GM19238 (cell line): Measurements from ENCODE around the gene CYP27A1.
A peak's percentile ranks its signal among the peaks of the same experiment; 100 is the strongest.
"Not testable (repeated sequence)": the region's sequence is repeated elsewhere in the genome, so short reads cannot be mapped to it uniquely, and the experiment has no call there.

ENCODE experiments used
- DNase-seq: peaks from one replicate; pipeline ENCODE4 v3.0.0; 2011; ENCODE audit warnings: low spot score; ENCODE audit not compliant: insufficient read length

CYP27A1 gene

DNA sequence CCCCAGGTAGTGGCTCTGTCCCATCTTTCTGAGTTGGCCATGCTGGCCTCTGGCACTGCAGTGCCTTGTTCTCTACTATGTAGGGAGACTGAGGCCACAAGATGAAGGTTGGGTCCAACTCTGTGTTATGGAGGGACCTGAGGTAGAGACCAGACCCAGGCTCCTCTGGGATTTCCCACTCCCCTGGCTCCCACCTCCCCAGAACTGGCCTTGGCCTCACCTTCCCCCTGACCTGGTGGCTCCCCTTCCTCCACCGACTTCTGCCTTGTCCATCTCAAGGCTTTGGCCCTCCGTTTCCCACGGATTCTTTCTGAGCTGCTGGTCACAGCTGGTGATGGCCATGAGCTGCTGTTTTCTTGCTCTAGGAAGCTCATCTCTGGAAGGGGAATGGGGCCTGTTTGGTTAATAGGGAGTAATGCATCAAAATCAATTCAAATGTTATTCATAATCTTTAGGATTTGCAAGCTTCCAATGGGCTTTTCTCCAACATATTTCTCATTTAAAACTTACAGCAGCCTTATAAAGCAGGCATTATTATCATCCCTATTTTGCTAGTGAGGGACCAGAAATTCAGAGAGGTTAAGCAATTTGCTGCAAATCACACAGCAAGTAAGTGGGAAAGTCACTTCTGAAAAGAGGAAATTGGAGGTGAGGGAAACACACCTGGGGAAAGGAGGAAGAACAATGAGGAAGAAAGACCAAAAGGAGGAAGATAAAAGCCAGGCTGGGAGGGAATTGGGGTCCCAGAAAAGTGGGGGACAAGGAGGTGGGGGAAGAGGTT, 48.8 kb downstream of the CYP27A1 start:
- no peak for DNase-seq

GRCh38 chr2:218831378-218831990, 49.5 kb downstream of the CYP27A1 start, which contains the start of gene PRKAG3:
Gene PRKAG3 (minus strand): TSS chr2:218831803.
- DNase-seq = no peak

GRCh38 chr2:218832081-218832480, 50.1 kb downstream of the CYP27A1 start:
- DNase-seq = no peak

- DNase-seq = no peak
Observed at GRCh38 chr2:218832520-218832919, 50.6 kb downstream of the CYP27A1 start.

GRCh38 chr2:218833023-218833609, 51.2 kb downstream of the CYP27A1 start:
- no peak for DNase-seq

- no peak for DNase-seq
Observed at GRCh38 chr2:218834685-218835084, 52.7 kb downstream of the CYP27A1 start.

DNA sequence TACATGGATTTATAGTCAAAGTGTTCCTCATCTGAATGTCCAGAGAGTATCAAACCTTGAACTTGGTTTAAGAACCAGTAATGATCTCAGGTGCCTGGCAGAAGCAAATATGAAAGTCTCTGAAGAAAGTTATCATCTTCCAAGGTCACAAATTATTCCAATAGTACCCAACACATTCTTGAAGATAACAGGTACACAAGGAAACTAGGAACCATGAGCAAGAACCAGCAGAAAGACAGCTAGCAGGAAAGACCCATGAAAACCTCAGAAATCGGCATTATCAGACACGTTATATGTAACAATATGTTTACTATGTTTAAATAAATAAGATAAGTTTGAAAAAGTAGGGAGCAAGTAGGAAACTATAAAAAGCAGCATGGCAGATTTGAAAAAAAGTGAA, 55.5 kb downstream of the CYP27A1 start:
- DNase-seq = no peak

GRCh38 chr2:218839430-218839829, 57.5 kb downstream of the CYP27A1 start:
- no peak for DNase-seq

DNA sequence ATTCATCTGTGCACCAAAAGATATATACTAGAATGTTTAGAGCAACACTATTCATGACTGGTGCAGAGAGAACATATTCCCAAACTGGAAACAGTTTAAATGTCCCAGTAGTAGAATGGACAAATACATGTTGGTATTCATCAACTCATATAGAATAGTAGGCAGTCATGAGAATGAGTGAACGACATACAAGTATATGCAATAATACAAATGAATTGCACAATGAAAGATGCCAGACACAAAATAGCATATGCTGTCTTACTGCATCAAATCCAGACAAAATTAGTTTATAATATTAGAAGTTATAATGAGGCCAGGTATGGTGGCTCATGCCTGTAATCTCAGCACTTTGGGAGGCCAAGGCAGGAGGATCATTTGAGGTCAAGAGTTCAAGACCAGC, 57.9 kb downstream of the CYP27A1 start:
- DNase-seq = no peak

DNA sequence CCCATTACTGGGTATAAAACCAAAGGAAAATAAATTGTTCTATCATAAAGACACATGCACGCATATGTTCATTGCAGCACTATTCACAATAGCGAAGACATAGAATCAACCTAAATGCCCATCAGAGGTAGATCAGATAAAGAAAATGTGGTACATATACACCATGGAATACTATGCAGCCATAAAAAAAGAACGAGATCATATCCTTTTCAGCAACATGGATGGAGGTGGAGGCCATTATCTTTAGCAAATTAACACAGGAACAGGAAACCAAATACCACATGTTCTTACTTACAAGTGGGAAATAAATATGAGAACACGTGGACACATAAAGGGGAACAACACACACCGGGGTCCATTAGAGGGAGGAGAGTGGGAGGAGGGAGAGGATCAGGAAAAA, 62.4 kb downstream of the CYP27A1 start:
- DNase-seq = not testable (repeated sequence)

- not testable (repeated sequence) for DNase-seq
Observed at GRCh38 chr2:218846963-218847362, 65.0 kb downstream of the CYP27A1 start.

DNA sequence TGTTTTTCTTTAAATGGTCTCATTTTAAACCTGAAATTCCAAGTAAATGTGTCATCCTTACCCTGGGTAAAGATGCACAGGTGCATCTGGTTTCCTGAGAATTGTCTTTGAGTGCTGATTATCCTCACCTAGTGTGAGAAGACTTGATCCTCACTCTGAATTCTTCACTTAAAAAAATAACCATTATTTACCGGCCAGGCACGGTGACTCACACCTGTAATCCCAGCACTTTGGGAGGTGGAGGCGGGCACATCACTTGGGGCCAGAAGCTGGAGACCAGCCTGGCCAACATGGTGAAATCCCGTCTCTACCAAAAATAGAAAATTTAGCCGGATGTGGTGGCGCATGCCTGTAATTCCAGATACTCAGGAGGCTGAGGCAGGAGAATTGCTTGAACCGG, 67.8 kb downstream of the CYP27A1 start:
- DNase-seq = no peak

DNA sequence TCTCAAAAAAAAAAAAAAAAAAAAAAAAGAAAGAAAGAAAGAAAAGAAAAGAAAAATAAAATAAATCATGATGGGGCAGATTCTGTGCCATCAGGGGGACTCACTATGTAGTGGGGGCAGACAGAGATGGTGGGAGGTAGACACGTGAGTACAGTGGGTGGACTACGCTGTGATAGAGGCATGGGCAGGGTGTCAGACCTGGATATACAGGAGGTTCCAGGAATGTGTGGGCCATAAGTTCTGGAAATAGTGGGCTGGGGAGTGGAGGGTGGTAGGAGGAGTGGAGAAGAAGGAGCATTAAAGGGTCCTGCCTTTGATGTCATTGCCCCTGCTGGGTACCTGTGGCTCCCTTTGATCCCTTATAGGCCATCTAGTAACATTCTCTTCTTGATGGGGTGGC, 68.8 kb downstream of the CYP27A1 start:
- no peak for DNase-seq

GRCh38 chr2:218851286-218851685, 69.3 kb downstream of the CYP27A1 start:
- no peak for DNase-seq

- peak; percentile 58 for DNase-seq
Observed at GRCh38 chr2:218852911-218853667, 71.1 kb downstream of the CYP27A1 start.

- DNase-seq = no peak
Observed at GRCh38 chr2:218853766-218854165, 71.8 kb downstream of the CYP27A1 start.

- DNase-seq = no peak
Observed at GRCh38 chr2:218854860-218855259, 72.9 kb downstream of the CYP27A1 start.

GRCh38 chr2:218855305-218856166, 73.6 kb downstream of the CYP27A1 start:
- no peak for DNase-seq

- no peak for DNase-seq
Observed at GRCh38 chr2:218856167-218856895, 74.4 kb downstream of the CYP27A1 start.

DNA sequence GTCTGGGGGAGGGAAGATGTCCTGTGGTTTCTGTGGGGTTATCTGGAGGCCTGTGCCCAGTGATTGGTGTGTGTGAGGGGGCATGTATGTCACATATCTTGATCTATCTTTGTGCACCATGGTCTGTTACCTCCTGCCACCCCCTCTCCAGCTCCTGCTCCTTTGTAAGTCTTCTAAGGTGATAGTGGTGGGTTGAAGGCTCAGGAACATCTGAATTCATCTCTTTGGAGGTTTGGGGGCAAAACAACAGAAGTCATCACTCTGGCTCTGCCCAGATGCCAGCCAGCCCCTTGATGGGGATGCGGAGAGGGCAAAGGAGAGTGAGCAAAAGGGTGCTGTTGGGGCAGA, 74.9 kb downstream of the CYP27A1 start:
- no peak for DNase-seq
